ENCODE results near the gene PPP1CB. TPM values are rescaled to one million over a fixed set of nuclear protein-coding genes. Genes with fewer than 3 reads are reported as not detected.
A peak's percentile ranks its signal among the peaks of the same experiment; 100 is the strongest.

The PPP1CB gene
- total RNA-seq, 2 experiments from 2014 or later: 290 to 304 TPM

- Mint-ChIP-seq H3K4me1 (ENCODE audit: low read depth) (peaks cover 97% of the 10 kb centered on the region), H3K27me3 (no peaks in the 10 kb centered on the region), H3K27ac (peak overlapping the region; percentile 18), H3K36me3 (ENCODE audit: low read depth) (peaks cover 21% of the 10 kb centered on the region), H3K4me3 (no peak overlapping the region), H3K9me3 (no peaks in the 10 kb centered on the region)
- ChIA-PET CTCF (no interaction called here), POLR2A (no interaction called here)
- DNase-seq (no peak), ATAC-seq (ENCODE audit: poor library complexity) (no peak)
- Histone ChIP-seq H3K4me3 (ENCODE audit: low read length) (no peak overlapping the region), H3K9me3 (ENCODE audit: control insufficient read depth in 1 of 2, insufficient read depth in 1 of 2, low read length in 2 of 2) (no peaks in the 10 kb centered on the region), H3K4me1 (ENCODE audit: insufficient read depth, low read length) (peaks cover 41% of the 10 kb centered on the region), H3K27ac (ENCODE audit: low read depth in 1 of 2, low read length in 2 of 2) (no peak overlapping the region), H3K27me3 (ENCODE audit: control insufficient read depth in 1 of 2, insufficient read depth in 2 of 2, low read length in 2 of 2) (no peaks in the 10 kb centered on the region), H3K36me3 (ENCODE audit: insufficient read depth, low read length) (peaks cover 6% of the 10 kb centered on the region)
- intact Hi-C loops (cut with DNase I, micrococcal nuclease): no loop called here
- TF ChIP-seq CTCF (IDR thresholded peaks at IDR 0.05): no peak
These were observed 13.5 kb downstream of the PPP1CB start for GRCh38 chr2:28764909-28765711.

GRCh38 chr2:28766070-28766469 is 14.4 kb downstream of the PPP1CB start:
- Histone ChIP-seq H3K9me3 (ENCODE audit: control insufficient read depth in 1 of 2, insufficient read depth in 1 of 2, low read length in 2 of 2) (no peaks in the 10 kb centered on the region), H3K27me3 (ENCODE audit: control insufficient read depth in 1 of 2, insufficient read depth in 2 of 2, low read length in 2 of 2) (no peaks in the 10 kb centered on the region), H3K4me1 (ENCODE audit: insufficient read depth, low read length) (peaks cover 42% of the 10 kb centered on the region), H3K4me3 (ENCODE audit: low read length) (no peak overlapping the region), H3K36me3 (ENCODE audit: insufficient read depth, low read length) (no peaks in the 10 kb centered on the region), H3K27ac (ENCODE audit: low read depth in 1 of 2, low read length in 2 of 2) (no peak overlapping the region)
- POLR2A ChIA-PET: no interaction called here
- intact Hi-C loops (cut with DNase I, micrococcal nuclease): no loop called here
- Mint-ChIP-seq H3K9me3 (no peaks in the 10 kb centered on the region), H3K4me1 (ENCODE audit: low read depth) (peaks cover 98% of the 10 kb centered on the region), H3K36me3 (ENCODE audit: low read depth) (peaks cover 18% of the 10 kb centered on the region), H3K4me3 (peak overlapping the region; percentile 8), H3K27me3 (no peaks in the 10 kb centered on the region), H3K27ac (no peak overlapping the region)
- ATAC-seq (ENCODE audit: poor library complexity): no peak
- no peak for DNase-seq
- CTCF ChIA-PET: interaction anchor here (1.1 kb wide), 1 partner anchor 10 kb away, joined by 3 read pairs; no protein-coding TSS in a partner anchor
- TF ChIP-seq CTCF (IDR thresholded peaks at IDR 0.05): no peak

GRCh38 chr2:28767337-28767736 is 15.7 kb downstream of the PPP1CB start:
- CTCF ChIA-PET: no interaction called here
- Histone ChIP-seq H3K4me3 (ENCODE audit: low read length) (no peak overlapping the region), H3K9me3 (ENCODE audit: control insufficient read depth in 1 of 2, insufficient read depth in 1 of 2, low read length in 2 of 2) (no peaks in the 10 kb centered on the region), H3K4me1 (ENCODE audit: insufficient read depth, low read length) (peaks cover 42% of the 10 kb centered on the region), H3K36me3 (ENCODE audit: insufficient read depth, low read length) (no peaks in the 10 kb centered on the region), H3K27ac (ENCODE audit: low read depth in 1 of 2, low read length in 2 of 2) (no peak overlapping the region), H3K27me3 (ENCODE audit: control insufficient read depth in 1 of 2, insufficient read depth in 2 of 2, low read length in 2 of 2) (no peaks in the 10 kb centered on the region)
- Mint-ChIP-seq H3K27ac (no peak overlapping the region), H3K4me3 (no peak overlapping the region), H3K27me3 (no peaks in the 10 kb centered on the region), H3K9me3 (no peaks in the 10 kb centered on the region), H3K4me1 (ENCODE audit: low read depth) (peaks cover 98% of the 10 kb centered on the region), H3K36me3 (ENCODE audit: low read depth) (peaks cover 5% of the 10 kb centered on the region)
- ATAC-seq (ENCODE audit: poor library complexity): no peak
- POLR2A ChIA-PET: interaction anchor here (1.0 kb wide), 1 partner anchor 15 kb away, joined by 3 read pairs; the partner anchor contains the start of gene PPP1CB
- TF ChIP-seq CTCF (IDR thresholded peaks at IDR 0.05): no peak
- no peak for DNase-seq
- intact Hi-C loops (cut with DNase I, micrococcal nuclease): no loop called here

Measured in CD4-positive, alpha-beta T cell (primary cell).